Measurements from ENCODE around the gene WNT16. TPM values are rescaled to one million over a fixed set of nuclear protein-coding genes. Genes with fewer than 3 reads are reported as not detected.
"Not testable (repeated sequence)": the region's sequence is repeated elsewhere in the genome, so short reads cannot be mapped to it uniquely, and the experiment has no call there.

The WNT16 gene
- total RNA-seq, 4 donors from 2014 or later, result 12.7 to 23.9 (median 16.2) TPM

GRCh38 chr7:121285066-121285667 is 43.6 kb upstream of the WNT16 start:
- H3K4me3 ChIP-seq (ENCODE audit: low read depth, poor library complexity, severe bottlenecking), result no peak overlapping the region
- no peak for DNase-seq (ENCODE audit: low spot score in 2 of 2)
- WGBS, 2 donors, result 88 to 92% methylated on average over 1 of the region's 1 CpG
- intact Hi-C loops (cut with DNase I; ENCODE audit: low total_unique reads), result no loop called here
- TF ChIP-seq, protein P1, sequence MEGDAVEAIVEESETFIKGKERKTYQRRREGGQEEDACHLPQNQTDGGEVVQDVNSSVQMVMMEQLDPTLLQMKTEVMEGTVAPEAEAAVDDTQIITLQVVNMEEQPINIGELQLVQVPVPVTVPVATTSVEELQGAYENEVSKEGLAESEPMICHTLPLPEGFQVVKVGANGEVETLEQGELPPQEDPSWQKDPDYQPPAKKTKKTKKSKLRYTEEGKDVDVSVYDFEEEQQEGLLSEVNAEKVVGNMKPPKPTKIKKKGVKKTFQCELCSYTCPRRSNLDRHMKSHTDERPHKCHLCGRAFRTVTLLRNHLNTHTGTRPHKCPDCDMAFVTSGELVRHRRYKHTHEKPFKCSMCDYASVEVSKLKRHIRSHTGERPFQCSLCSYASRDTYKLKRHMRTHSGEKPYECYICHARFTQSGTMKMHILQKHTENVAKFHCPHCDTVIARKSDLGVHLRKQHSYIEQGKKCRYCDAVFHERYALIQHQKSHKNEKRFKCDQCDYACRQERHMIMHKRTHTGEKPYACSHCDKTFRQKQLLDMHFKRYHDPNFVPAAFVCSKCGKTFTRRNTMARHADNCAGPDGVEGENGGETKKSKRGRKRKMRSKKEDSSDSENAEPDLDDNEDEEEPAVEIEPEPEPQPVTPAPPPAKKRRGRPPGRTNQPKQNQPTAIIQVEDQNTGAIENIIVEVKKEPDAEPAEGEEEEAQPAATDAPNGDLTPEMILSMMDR (IDR thresholded peaks at IDR 0.05), result no peak
- TF ChIP-seq POLR2A (IDR thresholded peaks at IDR 0.05), result no peak

DNA sequence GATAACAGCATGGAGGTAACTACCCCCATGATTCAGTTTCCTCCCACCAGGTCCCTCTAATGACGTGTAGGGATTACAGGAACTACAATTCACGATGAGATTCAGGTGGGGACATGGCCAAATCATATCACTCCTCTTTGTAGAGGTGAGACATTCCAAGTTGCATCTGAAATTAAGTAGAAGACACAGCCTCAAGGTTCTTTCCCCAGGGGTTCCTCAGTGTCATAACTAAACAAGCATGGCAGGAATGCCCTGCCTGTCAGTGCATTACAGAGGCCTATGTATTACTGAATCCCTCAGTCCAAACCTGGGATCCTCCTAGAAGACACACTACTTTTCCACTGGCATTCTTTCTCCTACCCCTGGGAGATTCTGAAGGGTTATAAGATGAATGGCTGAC is 42.6 kb upstream of the WNT16 start:
- H3K4me3 ChIP-seq (ENCODE audit: low read depth, poor library complexity, severe bottlenecking), result no peak overlapping the region
- TF ChIP-seq, protein P1 (IDR thresholded peaks at IDR 0.05), result no peak
- no peak for TF ChIP-seq POLR2A (IDR thresholded peaks at IDR 0.05)
- intact Hi-C loops (cut with DNase I; ENCODE audit: low total_unique reads), result no loop called here
- no peak for DNase-seq (ENCODE audit: low spot score in 2 of 2)
- WGBS, 2 donors, result 82 to 91% methylated on average over 2 of the region's 2 CpGs

- no peak overlapping the region for H3K4me3 ChIP-seq (ENCODE audit: low read depth, poor library complexity, severe bottlenecking)
- WGBS, 2 donors, result 83 to 86% methylated on average over 6 of the region's 6 CpGs
- no peak for TF ChIP-seq POLR2A (IDR thresholded peaks at IDR 0.05)
- TF ChIP-seq, protein P1 (IDR thresholded peaks at IDR 0.05), result no peak
- no peak for DNase-seq (ENCODE audit: low spot score in 2 of 2)
- intact Hi-C loops (cut with DNase I; ENCODE audit: low total_unique reads), result no loop called here
These were observed 41.8 kb upstream of the WNT16 start for GRCh38 chr7:121286742-121287734.

GRCh38 chr7:121288894-121289293 is 39.9 kb upstream of the WNT16 start:
- DNase-seq (ENCODE audit: low spot score in 2 of 2), result no peak
- intact Hi-C loops (cut with DNase I; ENCODE audit: low total_unique reads), result no loop called here
- TF ChIP-seq, protein P1 (IDR thresholded peaks at IDR 0.05), result no peak
- TF ChIP-seq POLR2A (IDR thresholded peaks at IDR 0.05), result no peak

GRCh38 chr7:121289930-121290329 is 38.9 kb upstream of the WNT16 start:
- intact Hi-C loops (cut with DNase I; ENCODE audit: low total_unique reads); DNase-seq (ENCODE audit: low spot score in 2 of 2); H3K4me3 ChIP-seq (ENCODE audit: low read depth, poor library complexity, severe bottlenecking): not testable (repeated sequence)
- WGBS, 2 donors, result 94 to 95% methylated on average over 5 of the region's 5 CpGs

More at GRCh38 chr7:121288894-121289293, 39.9 kb upstream of the WNT16 start:
- no peak overlapping the region for H3K4me3 ChIP-seq (ENCODE audit: low read depth, poor library complexity, severe bottlenecking)

DNA sequence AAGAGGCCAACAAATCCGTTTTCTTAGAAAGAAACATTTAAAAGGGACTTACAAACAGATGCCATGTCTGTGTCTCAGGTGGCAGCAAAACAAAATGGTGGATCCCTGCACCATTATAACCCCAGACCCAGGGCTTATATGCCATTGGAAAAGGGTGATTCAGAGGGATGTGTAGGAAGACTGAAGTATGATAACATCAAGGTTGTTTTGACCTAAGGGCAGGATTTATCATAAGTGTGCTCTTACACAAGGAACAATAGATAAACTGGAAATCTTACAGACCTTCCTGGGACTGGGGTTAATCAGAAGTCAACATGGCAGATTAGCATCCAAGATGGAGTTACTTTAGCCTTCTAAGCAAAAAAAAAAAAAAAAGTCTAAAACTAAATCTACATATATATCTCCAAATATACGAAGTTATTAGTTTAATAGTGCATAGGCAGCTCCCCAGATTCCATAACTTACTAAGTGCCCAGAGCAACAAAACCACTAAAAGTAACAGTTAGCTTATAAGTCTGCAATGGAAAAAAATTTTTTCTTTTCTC is 34.3 kb upstream of the WNT16 start:
- TF ChIP-seq, protein P1 (IDR thresholded peaks at IDR 0.05), result no peak
- no peak for TF ChIP-seq POLR2A (IDR thresholded peaks at IDR 0.05)
- WGBS, 2 donors, result 76 to 84% methylated on average over 2 of the region's 2 CpGs
- intact Hi-C loops (cut with DNase I; ENCODE audit: low total_unique reads), result no loop called here
- no peak overlapping the region for H3K4me3 ChIP-seq (ENCODE audit: low read depth, poor library complexity, severe bottlenecking)
- no peak for DNase-seq (ENCODE audit: low spot score in 2 of 2)

Data from lower leg skin (tissue), 4 donors.